ENCODE results near the gene ENTPD6.

DNA sequence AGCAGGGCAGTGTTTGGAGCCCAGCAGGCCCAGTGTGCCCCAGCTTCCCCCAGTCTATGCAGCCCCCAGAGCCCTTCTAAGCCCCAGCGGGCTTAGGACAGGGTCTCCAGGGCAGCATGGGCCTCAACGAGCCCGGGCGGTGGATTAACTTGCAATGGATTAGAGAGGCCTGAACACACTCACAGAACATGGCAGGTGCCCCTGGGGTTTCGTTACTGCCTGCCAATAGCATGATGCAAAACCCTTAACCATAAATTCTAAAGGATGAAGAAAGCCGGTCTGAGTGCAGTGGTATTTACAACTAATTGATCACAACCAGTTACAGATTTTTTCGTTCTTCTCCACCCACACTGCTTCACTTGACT, 18.9 kb downstream of the ENTPD6 start:
- TF ChIP-seq, protein P1, sequence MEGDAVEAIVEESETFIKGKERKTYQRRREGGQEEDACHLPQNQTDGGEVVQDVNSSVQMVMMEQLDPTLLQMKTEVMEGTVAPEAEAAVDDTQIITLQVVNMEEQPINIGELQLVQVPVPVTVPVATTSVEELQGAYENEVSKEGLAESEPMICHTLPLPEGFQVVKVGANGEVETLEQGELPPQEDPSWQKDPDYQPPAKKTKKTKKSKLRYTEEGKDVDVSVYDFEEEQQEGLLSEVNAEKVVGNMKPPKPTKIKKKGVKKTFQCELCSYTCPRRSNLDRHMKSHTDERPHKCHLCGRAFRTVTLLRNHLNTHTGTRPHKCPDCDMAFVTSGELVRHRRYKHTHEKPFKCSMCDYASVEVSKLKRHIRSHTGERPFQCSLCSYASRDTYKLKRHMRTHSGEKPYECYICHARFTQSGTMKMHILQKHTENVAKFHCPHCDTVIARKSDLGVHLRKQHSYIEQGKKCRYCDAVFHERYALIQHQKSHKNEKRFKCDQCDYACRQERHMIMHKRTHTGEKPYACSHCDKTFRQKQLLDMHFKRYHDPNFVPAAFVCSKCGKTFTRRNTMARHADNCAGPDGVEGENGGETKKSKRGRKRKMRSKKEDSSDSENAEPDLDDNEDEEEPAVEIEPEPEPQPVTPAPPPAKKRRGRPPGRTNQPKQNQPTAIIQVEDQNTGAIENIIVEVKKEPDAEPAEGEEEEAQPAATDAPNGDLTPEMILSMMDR (IDR thresholded peaks at IDR 0.05; ENCODE audit: insufficient read depth, low read depth, low read length) = no peak
- no peak for TF ChIP-seq EZH2 (IDR thresholded peaks at IDR 0.05; ENCODE audit: insufficient read depth, low read length)
